Body of pancreas (tissue), 4 donors: ENCODE measurements around the gene FUCA2. TPM values are rescaled to one million over a fixed set of nuclear protein-coding genes. Genes with fewer than 3 reads are reported as not detected.

Experiments used
- ATAC-seq: fragments of 150-250 bp; one replicate; pipeline ENCODE4 v1.9.1; 2016
- DNase-seq, 4 donors: peaks; one replicate each; pipeline ENCODE4 v3.0.0-alpha.2; 2019
- H3K27ac ChIP-seq, 4 donors: fragments of 200-600 bp; sonication (generic); 1 replicate in 3 of 4; 2 replicates in 1 of 4; pipeline versions ENCODE4 v1.5.1 to v1.6.1; 2016 to 2019; ENCODE audit warnings: mild to moderate bottlenecking in 1 of 4, mixed read lengths in 1 of 4, moderate library complexity in 1 of 4
- H3K27me3 ChIP-seq, 2 donors: fragments of 200-600 bp; sonication (generic); one replicate each; pipeline ENCODE4 v1.6.0; 2016; ENCODE audit warnings: mild to moderate bottlenecking in 1 of 2
- H3K36me3 ChIP-seq, 2 donors: fragments of 200-600 bp; sonication (generic); replicated peaks in 1 of 2; 2 replicates each; pipeline ENCODE4 v1.5.1; 2016; ENCODE audit warnings: low read depth in 2 of 2; ENCODE audit not compliant: insufficient read depth in 1 of 2
- H3K4me1 ChIP-seq: fragments of 200-600 bp; sonication (generic); one replicate; pipeline ENCODE4 v1.6.0; 2016
- H3K4me3 ChIP-seq, 2 donors: fragments of 200-600 bp; sonication (generic); 1 replicate in 1 of 2; 2 replicates in 1 of 2; pipeline ENCODE4 v1.5.1; 2016 to 2019
- H3K9me3 ChIP-seq, 3 donors: fragments of 200-600 bp; sonication (generic); 1 replicate in 2 of 3; 2 replicates in 1 of 3; pipeline ENCODE4 v1.5.1; 2016
- CTCF ChIP-seq, 7 experiments: fragments of 450-650 bp in 4 of 7; fragments of 200-600 bp in 3 of 7; sonication (generic) in 3 of 7; IDR thresholded peaks; one replicate each; pipeline ENCODE4 v1.5.1; 2016 to 2019; ENCODE audit warnings: antibody characterized with exemption in 7 of 7
- POLR2A ChIP-seq, 3 donors: fragments of 450-650 bp; IDR thresholded peaks; one replicate each; pipeline ENCODE4 v1.6.1; 2016; ENCODE audit warnings: antibody characterized with exemption in 3 of 3, mild to moderate bottlenecking in 2 of 3
- WGBS, 2 donors: methylation state at CpG; one replicate each; pipeline ENCODE4 v1.1.5; 2017; 5-methylcytosine and 5-hydroxymethylcytosine counted together
- intact Hi-C: fragments of 100-400 bp; cut with DNase I; formaldehyde crosslinking; loops from one replicate; pipeline ENCODE4 v1.15.1; 2023
- total RNA-seq, 2 donors: library from RNA; depleted of rRNA; stranded (reverse); fragments of >200 nt; gene quantifications; one replicate each; pipeline ENCODE4 v1.1.0, GENCODE V29; 2016

The FUCA2 gene
- total RNA-seq, 2 donors from 2014 or later: 15.3 to 83.1 TPM

GRCh38 chr6:143505537-143505936 lies 6.0 kb downstream of the FUCA2 start:
- H3K9me3 ChIP-seq: no peaks in the 10 kb centered on the region
- DNase-seq (no peak), ATAC-seq (no peak)
- no peaks in the 10 kb centered on the region for H3K27me3 ChIP-seq
- intact Hi-C loops: no loop called here
- 96 to 97% methylated on average over 2 of the region's 2 CpGs for WGBS, 2 donors
- no peak overlapping the region for H3K4me3 ChIP-seq
- peaks cover 0 to 8% of the 10 kb centered on the region in 2 donors for H3K36me3 ChIP-seq
- TF ChIP-seq POLR2A (IDR thresholded peaks at IDR 0.05): no peak
- TF ChIP-seq CTCF (IDR thresholded peaks at IDR 0.05): no peak
- H3K27ac ChIP-seq: no peak overlapping the region
- H3K4me1 ChIP-seq: peaks cover 4% of the 10 kb centered on the region

- H3K36me3 ChIP-seq: peaks cover 0 to 8% of the 10 kb centered on the region in 2 donors
- no peaks in the 10 kb centered on the region for H3K9me3 ChIP-seq
- ATAC-seq (no peak), DNase-seq (no peak)
- TF ChIP-seq POLR2A (IDR thresholded peaks at IDR 0.05): no peak
- no peak for TF ChIP-seq CTCF (IDR thresholded peaks at IDR 0.05)
- 72 to 84% methylated on average over 5 of the region's 5 CpGs for WGBS, 2 donors
- H3K4me3 ChIP-seq: no peak overlapping the region
- intact Hi-C loops: no loop called here
- H3K27ac ChIP-seq: no peak overlapping the region
- peaks cover 4% of the 10 kb centered on the region for H3K4me1 ChIP-seq
- H3K27me3 ChIP-seq: no peaks in the 10 kb centered on the region
Measured at GRCh38 chr6:143505111-143505510, 6.4 kb downstream of the FUCA2 start.

- 86 to 87% methylated on average over 1 of the region's 1 CpG for WGBS, 2 donors
- H3K27me3 ChIP-seq: no peaks in the 10 kb centered on the region
- H3K4me3 ChIP-seq: no peak overlapping the region
- no peaks in the 10 kb centered on the region for H3K9me3 ChIP-seq
- H3K36me3 ChIP-seq: peaks cover 0 to 8% of the 10 kb centered on the region in 2 donors
- intact Hi-C loops: no loop called here
- DNase-seq (no peak), ATAC-seq (no peak)
- no peak overlapping the region for H3K27ac ChIP-seq
- no peak for TF ChIP-seq POLR2A (IDR thresholded peaks at IDR 0.05)
- TF ChIP-seq CTCF (IDR thresholded peaks at IDR 0.05): no peak
- H3K4me1 ChIP-seq: no peaks in the 10 kb centered on the region
Measured at GRCh38 chr6:143504369-143504768, 7.2 kb downstream of the FUCA2 start.

- WGBS, 2 donors: 90 to 95% methylated on average over 2 of the region's 2 CpGs
- no peak overlapping the region for H3K4me3 ChIP-seq
- ATAC-seq (no peak), DNase-seq (no peak)
- no peak overlapping the region for H3K27ac ChIP-seq
- H3K9me3 ChIP-seq: no peaks in the 10 kb centered on the region
- H3K4me1 ChIP-seq: no peaks in the 10 kb centered on the region
- peaks cover 0 to 7% of the 10 kb centered on the region in 2 donors for H3K36me3 ChIP-seq
- H3K27me3 ChIP-seq: no peaks in the 10 kb centered on the region
- intact Hi-C loops: no loop called here
- no peak for TF ChIP-seq POLR2A (IDR thresholded peaks at IDR 0.05)
- no peak for TF ChIP-seq CTCF (IDR thresholded peaks at IDR 0.05)
Measured at GRCh38 chr6:143501851-143502250, 9.7 kb downstream of the FUCA2 start.

- Histone ChIP-seq H3K36me3 (peaks cover 0 to 7% of the 10 kb centered on the region in 2 donors), H3K4me1 (no peaks in the 10 kb centered on the region), H3K27ac (no peak overlapping the region), H3K9me3 (no peaks in the 10 kb centered on the region), H3K4me3 (no peak overlapping the region), H3K27me3 (no peaks in the 10 kb centered on the region)
- intact Hi-C loops: no loop called here
- DNase-seq: no peak
- TF ChIP-seq CTCF (IDR thresholded peaks at IDR 0.05) (no peak), POLR2A (IDR thresholded peaks at IDR 0.05) (no peak)
- no peak for ATAC-seq
- WGBS, 2 donors: 91 to 94% methylated on average over 4 of the region's 4 CpGs
Measured at GRCh38 chr6:143498428-143498827, 13.1 kb downstream of the FUCA2 start.
